Stimulated activated CD8-positive, alpha-beta memory T cell treated with anti-CD3 and anti-CD28 coated beads, Interleukin-4, amount 100 ng/mL, for 4 hours (primary cell): ENCODE results near the gene SUMF1.

Experiments used
- DNase-seq, 2 donors: peaks; one replicate each; pipeline ENCODE4 v3.0.0-alpha.2; 2020; ENCODE audit warnings: low read depth in 2 of 2, low spot score in 1 of 2

SUMF1 gene

DNA sequence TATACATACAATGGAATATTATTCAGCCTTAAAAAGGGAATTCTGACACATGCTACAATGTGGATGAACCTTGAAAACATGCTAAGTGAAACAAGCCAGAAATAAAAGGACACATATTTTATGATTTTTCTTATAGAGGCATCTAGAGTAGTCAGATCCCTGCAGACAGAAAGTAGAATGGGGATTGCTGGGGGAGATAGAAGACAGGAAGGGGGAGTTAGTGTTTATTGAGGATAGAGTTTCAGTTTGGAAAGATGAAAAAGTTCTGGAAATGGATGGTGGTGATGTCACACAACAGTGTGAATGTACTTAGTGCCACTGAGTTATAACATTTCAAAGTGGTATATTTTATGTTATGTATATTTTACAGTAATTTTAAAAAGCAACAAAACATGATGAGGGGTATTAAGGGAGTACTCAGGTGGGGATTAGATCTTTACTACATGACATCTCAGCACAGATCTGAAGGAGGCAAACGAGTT lies 30.8 kb upstream of the SUMF1 start:
- DNase-seq: no peak

DNA sequence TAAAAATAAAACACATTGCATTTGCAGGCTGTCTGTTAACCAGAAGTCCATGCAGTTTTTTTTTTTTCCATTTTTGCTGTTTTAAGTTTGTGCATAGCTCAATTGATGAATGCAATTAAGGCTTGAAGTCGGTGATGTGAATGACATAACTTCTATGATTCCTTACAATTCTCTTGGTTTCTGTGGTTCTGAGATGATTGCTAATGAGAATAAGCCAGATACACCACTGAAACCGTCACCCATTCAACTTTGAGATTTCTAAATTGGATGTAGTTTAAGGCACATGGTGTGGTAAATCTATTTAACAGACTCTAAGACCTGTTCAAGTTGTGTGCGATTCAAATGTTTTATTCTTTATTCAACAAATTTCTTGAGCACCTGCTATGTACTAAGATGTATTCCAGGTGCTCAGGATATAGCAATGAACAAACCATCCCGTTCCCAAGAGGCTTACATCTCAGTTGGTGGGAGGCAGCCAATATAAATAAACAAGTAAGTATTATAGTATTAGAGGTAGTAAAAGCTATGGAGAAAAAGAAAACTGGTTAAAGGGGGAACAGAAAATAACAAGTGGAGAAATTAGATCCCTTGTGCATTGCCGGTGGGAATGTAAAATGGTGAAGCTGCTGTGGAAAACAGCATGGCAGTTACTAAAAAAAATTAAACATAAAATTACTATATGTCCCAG lies 30.1 kb upstream of the SUMF1 start:
- DNase-seq: no peak

- DNase-seq: no peak
Observed at GRCh38 chr3:4496087-4496452, 29.0 kb upstream of the SUMF1 start.

DNA sequence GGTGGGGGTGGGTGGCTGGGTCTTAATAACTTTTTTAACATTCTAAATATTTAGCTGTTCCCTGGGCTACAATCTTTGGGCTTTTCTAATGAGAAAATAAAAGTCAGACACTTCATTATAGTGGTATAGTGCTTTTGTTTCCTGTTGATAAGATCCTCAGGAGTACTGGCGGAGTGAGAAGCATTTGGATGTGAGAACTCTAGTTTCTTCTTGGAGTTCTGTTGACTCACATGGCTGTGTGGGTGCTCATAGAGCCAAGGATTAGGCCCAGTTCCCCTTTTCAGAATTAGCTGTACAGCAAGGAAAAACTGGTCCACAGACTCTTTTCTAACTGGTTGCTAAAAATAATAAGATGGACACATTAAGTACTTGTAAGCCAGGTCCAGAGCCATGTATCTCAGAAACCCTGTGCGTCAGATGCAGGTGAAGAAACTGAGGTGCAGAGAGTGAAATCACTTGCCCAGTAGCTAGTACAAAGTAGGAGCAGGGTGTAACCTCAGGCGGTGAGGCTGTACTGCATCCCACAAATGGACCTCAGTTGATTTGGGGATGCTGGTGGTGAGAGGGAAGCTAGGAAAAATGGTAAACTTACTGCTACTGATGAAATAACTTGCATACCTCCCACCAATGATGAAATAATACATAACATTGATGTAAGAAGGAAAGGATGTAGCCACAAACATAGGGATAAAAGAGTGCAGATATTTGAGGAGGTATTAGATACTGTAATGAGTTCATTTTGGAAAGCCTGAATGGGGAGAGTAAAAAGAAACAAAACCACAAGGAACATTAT lies 28.4 kb upstream of the SUMF1 start:
- DNase-seq: no peak

- DNase-seq: no peak
Observed at GRCh38 chr3:4494895-4495264, 27.8 kb upstream of the SUMF1 start.

- DNase-seq: no peak
Observed at GRCh38 chr3:4493941-4494894, 27.1 kb upstream of the SUMF1 start.

DNA sequence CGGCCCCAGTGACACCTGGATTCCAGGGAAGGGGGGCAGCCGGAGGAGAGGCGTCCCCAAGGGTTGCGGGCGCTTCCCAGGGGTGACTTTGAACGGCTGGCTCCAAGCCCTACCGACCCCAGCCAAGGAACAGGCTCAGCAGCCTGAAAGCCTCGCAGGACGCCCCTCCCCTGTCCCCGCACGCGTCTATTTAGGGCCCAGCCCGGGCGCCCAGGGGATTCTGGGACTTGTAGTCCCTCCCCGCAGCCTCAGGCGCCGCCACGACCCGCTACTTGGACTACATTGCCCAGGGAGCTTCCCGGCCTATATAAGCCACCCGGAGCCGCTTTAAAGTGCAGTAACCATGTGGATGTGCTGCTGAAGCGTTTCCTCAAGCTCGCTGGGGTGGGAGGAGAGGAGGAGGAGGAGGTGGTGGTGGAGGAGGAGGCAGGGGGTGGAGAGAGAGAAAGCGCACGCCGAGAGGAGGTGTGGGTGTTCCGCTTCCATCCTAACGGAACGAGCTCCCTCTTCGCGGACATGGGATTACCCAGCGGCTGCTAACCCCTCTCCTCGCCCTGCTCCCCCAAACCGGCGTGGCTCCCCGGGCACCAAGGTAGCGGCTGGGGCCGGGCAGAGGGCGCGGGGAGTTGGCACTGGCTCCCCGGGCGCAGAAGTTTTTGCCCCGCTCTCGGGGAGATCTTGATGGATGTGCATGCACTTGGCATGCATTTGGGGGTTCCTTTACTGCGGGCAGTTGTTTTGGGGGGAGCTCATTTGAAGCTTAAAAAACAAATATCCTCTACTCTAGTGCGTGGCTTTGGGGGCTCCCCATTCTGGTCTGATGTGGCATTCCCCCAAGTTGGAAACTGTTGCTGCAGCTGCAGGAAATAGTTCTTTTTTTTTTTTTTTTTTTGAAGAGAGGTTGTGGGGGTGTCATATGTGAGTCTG lies 26.2 kb upstream of the SUMF1 start, which contains the start of gene ITPR1:
Gene ITPR1, plus strand, starts transcription at position 335 of the 927 bp plus-strand sequence. CDS start 23,144 bp downstream, outside the sequence.
- peak; percentile 94 to 98 for DNase-seq

DNA sequence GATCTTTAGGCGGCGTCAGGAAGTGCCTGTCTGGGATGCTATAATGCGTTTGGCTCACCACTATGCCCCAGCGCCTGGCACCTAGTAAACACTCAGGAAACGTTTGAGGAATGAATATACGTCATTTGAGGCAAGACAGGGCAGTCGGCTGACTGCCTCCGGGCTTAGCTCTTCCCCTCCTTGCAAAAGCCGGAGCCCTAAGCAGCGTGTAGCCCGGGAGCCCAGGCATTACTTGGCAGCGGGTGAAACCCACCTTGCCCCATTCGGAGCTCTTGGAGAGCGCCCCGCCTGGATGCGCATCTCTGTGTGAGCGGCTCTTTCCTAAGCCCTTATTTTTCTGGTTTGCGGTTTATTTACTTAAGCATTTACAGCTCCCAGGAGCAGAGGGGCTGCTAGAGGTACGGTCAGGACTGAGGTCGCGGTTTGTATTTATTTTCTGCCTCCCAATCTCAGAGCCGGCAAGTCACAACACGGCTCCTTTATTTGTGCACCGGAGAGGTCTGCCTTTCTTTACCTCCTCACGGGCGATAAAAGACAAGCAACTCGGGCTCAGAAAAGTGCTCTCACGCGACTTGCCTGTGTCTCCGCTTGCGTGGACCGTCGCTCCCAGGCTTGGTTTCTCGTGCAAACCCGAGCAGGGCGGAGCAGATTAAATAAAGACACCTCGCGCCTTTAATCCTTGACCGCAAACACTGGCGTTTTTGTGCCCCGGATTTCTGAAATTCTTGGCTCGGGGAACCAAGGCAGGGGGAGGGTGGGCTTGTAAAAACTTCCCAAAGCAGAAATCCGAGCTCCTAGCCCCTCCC lies 25.3 kb upstream of the SUMF1 start:
- DNase-seq: no peak

DNA sequence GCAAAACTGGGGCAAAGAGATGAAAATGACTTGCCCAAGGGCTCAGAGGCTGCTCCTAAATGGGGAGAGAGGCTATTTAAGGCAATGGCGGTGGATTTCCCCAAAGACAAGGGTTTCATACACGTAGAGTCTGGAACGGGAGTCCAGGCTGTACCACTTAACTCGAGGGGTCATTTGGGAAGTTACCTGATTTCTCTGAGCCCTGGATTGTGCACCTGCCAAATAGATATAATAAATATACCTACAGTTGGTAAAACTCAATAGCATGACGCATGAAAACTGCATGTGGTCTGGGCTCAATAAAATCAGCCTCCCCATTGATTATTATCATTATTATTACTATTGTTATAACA lies 24.8 kb upstream of the SUMF1 start:
- DNase-seq: no peak

GRCh38 chr3:4478261-4478660 lies 11.2 kb upstream of the SUMF1 start:
- no peak for DNase-seq

GRCh38 chr3:4476496-4476895 lies 9.4 kb upstream of the SUMF1 start:
- no peak for DNase-seq

DNA sequence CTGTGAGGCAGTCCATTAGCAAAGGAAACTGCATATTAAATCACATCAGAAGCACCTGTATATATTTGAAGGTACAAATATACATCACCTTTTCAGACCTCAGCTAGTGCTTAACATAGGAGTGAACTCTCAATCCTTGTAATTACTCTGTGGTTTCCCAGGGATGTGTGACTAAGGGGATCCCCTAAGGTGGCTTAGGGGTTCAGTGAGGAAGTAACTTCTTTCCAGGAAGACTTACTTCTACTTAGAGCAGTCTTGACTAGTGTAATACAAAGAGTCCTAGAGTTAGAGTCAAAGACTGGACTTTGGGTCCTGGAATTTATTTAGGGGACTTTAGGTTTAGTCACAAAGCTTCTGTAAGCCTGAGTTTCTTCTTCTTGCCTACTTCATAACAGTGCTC lies 8.7 kb upstream of the SUMF1 start:
- no peak for DNase-seq

DNA sequence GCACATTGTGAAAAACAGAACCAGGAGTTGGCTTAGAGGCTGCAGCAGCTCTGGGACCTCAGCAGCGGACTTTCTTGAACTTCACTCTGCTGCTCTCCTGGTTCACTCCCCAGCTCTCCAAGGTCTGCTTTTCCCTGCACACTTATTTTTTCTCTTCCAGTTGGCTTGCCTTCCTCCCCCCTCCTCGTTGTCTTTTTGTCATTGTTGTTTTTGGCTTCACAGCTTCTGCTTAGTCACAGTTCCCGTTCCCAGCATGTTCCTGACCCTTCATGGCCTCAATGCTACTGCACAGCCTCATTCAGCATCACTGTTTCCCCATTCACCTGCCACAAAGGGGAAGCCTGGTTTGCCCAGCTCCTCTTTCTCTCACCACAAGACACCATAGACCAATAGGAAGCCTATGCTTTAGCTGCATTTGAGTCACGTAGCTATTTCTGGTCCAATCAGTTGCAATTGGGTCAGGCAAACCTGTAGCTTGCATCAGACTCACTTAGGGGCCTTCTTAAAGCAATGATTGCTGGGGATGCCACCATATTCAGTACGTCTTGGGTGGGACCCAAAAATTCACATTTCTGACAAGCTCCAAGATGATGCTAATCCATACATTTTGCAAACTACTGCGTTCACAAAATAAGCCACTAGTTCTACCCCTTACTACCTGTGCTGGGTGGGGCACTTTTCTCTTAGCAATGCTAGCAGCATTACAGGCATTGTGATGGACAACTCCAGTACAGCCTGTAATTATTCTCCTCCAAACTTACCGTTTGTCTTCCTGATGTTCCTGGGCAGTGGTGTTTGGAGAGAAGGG lies 7.8 kb upstream of the SUMF1 start:
- DNase-seq: no peak

DNA sequence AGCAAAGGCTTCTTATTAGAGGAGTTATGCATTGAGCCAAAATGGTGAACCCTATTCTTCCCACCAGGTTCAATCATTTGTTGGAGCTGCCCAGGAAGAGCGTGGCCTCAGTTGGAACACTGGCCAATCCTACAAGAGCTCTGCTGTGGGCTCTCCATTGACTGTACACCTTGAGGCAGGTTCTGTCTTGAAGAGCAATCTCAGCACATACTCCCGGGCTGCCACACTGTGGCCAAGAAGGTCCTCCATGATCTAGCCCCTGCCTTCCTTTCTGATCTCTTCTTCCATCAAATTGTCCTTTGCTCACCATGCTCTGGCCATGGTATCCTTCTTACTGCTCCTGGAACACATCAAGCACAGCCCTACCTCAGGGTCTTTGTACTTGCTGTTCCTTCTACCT lies 5.7 kb upstream of the SUMF1 start:
- DNase-seq: no peak

DNA sequence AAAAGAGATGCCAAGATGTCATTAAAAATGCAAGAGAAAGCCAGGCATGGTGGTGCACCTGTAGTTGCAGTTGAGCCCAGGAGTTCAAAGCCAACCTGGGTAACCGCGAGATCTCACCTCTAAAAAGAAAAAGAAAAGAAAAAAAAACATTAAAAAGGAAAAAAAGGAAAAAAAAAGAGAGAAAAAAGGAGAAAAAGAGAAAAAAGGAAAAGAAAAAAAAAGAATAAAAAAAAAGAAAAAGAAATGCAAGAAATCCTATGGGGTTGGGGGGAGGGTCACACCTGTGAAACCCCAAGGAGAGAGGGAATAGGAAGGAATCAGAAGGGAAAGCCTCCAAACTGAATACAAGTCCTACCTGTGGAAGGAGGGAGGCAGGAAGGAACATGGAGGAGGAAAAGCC lies 5.2 kb upstream of the SUMF1 start:
- no peak for DNase-seq

DNA sequence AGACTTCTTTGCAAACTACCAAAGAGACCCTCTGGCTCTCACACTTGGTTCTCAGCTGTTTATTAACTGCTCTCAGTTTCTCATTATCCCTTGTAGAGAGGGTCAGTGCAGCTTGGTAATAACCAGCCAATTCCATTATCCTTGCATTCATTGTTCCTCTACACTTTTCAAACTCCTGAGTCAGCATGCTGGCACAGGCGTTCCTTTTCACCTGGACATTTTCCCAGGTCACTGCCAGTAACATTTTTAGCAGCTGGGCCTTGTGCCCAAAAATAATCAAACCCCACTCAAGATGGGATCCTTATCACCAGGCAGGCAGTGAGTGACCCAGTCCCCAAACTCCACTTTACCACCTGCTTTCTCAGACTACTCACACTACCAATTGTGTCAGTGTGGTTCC lies 4.8 kb upstream of the SUMF1 start:
- no peak for DNase-seq

DNA sequence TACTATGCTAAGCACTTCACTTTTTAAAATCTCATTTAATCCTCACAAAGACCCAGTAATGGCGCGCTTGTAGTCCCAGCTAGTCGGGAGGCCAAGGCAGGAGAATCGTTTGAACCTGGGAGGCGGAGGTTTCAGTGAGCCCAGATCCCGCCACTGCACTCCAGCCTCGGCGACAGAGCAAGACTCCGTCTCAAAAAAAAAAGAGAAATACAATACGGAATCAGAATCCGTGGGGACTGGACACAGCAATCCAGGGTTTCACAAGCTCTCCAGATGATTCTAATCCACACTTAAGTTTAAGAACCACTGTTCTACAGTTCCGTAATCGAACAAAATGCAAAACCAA lies 426 bp upstream of the SUMF1 start:
- DNase-seq: no peak

- no peak for DNase-seq
Observed at GRCh38 chr3:4464576-4464975, 2.5 kb downstream of the SUMF1 start.
